Osteoblast (primary cell): ENCODE data around the gene COG5. TPM values are rescaled to one million over a fixed set of nuclear protein-coding genes. Genes with fewer than 3 reads are reported as not detected.
A peak's percentile ranks its signal among the peaks of the same experiment; 100 is the strongest.

Experiments used
- DNase-seq: peaks from one replicate; pipeline ENCODE4 v3.0.0; 2011; ENCODE audit warnings: low spot score, mixed read lengths; ENCODE audit not compliant: insufficient read length; ENCODE audit errors: missing footprints
- H2AFZ ChIP-seq: 2 replicates; pipeline ENCODE4 v1.6.0; 2011; ENCODE audit warnings: mild to moderate bottlenecking, low read length
- H3K27ac ChIP-seq: 2 replicates; pipeline ENCODE4 v1.5.1; 2011; ENCODE audit warnings: mild to moderate bottlenecking, low read depth, low read length, moderate library complexity
- H3K27me3 ChIP-seq: 2 replicates; pipeline ENCODE4 v1.6.0; 2012; ENCODE audit warnings: mild to moderate bottlenecking, control low read depth, inconsistent platforms, low read length, moderate library complexity; ENCODE audit not compliant: insufficient read depth
- H3K36me3 ChIP-seq: 2 replicates; pipeline ENCODE4 v1.5.1; 2011; ENCODE audit warnings: mild to moderate bottlenecking, low read length, control low read depth, moderate library complexity; ENCODE audit not compliant: insufficient read depth
- H3K4me1 ChIP-seq: 2 replicates; pipeline ENCODE4 v1.5.1; 2011; ENCODE audit warnings: mild to moderate bottlenecking, low read length, control low read depth, moderate library complexity; ENCODE audit not compliant: insufficient read depth
- H3K4me2 ChIP-seq: 2 replicates; pipeline ENCODE4 v1.6.0; 2011; ENCODE audit warnings: mild to moderate bottlenecking, low read length; ENCODE audit not compliant: insufficient read depth
- H3K4me3 ChIP-seq: fragments of 200-600 bp; sonication (generic); 3 replicates; pipeline ENCODE4 v1.5.1; 2012; ENCODE audit warnings: mild to moderate bottlenecking, low read length, inconsistent platforms; ENCODE audit not compliant: insufficient read depth
- H3K79me2 ChIP-seq: 2 replicates; pipeline ENCODE4 v1.6.0; 2012; ENCODE audit warnings: mild to moderate bottlenecking, low read length, control low read depth, inconsistent platforms; ENCODE audit not compliant: insufficient read depth
- H3K9me3 ChIP-seq: 2 replicates; pipeline ENCODE4 v1.5.1; 2011; ENCODE audit warnings: low read depth, low read length, control low read depth
- H4K20me1 ChIP-seq: 2 replicates; pipeline ENCODE4 v1.6.0; 2012; ENCODE audit warnings: mild to moderate bottlenecking, low read length, control low read depth; ENCODE audit not compliant: insufficient read depth
- total RNA-seq: library from RNA; depleted of rRNA; stranded (reverse); fragments of >200 nt; gene quantifications from 2 replicates; pipeline ENCODE4 v1.2.3, GENCODE V29; 2012
- TF ChIP-seq, protein P1 (sequence below): IDR thresholded peaks from 2 replicates; pipeline ENCODE4 v1.5.1; 2011; ENCODE audit warnings: mild to moderate bottlenecking, low read depth, low read length, moderate library complexity; ENCODE audit errors: extremely low read depth

Gene COG5
- total RNA-seq, 1 donor = 29.7 TPM

DNA sequence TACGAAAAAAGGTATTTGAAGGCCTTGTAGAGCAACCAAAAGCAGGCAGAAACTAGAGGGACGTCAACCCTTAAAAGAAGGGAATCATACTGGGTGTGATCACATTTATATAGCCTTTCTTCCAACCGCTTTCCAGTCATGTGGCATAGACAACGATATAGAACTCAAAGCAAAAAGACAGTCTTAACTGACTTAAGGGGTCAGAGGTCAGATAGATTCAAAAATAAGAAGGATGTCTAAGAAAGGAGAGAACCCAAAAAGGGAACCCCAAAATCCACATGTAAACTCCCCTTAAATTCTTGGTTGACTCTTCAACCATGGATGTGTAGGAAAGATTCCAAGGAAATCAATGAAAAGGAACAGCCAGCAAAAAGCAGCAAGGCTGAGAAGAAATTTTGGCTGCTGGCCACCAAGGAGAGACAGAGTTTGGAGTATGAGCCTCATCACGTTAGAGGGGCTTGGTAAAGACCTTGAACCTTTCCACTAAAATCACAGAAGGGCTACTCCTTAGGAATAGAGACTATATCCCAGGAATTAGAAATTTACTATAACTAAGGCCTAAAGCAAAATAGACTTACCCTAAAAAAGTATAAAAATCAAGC lies 24.9 kb upstream of the COG5 start:
- Histone ChIP-seq H3K27me3 (no peaks in the 10 kb centered on the region), H3K79me2 (peaks cover 32% of the 10 kb centered on the region), H3K4me1 (peaks cover 9% of the 10 kb centered on the region), H3K36me3 (peaks cover 12% of the 10 kb centered on the region), H3K4me3 (no peak overlapping the region), H3K27ac (no peak overlapping the region), H3K9me3 (no peaks in the 10 kb centered on the region), H3K4me2 (no peak overlapping the region), H2AFZ (no peak overlapping the region), H4K20me1 (no peaks in the 10 kb centered on the region)
- no peak for DNase-seq
- TF ChIP-seq, protein P1, sequence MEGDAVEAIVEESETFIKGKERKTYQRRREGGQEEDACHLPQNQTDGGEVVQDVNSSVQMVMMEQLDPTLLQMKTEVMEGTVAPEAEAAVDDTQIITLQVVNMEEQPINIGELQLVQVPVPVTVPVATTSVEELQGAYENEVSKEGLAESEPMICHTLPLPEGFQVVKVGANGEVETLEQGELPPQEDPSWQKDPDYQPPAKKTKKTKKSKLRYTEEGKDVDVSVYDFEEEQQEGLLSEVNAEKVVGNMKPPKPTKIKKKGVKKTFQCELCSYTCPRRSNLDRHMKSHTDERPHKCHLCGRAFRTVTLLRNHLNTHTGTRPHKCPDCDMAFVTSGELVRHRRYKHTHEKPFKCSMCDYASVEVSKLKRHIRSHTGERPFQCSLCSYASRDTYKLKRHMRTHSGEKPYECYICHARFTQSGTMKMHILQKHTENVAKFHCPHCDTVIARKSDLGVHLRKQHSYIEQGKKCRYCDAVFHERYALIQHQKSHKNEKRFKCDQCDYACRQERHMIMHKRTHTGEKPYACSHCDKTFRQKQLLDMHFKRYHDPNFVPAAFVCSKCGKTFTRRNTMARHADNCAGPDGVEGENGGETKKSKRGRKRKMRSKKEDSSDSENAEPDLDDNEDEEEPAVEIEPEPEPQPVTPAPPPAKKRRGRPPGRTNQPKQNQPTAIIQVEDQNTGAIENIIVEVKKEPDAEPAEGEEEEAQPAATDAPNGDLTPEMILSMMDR = no peak

DNA sequence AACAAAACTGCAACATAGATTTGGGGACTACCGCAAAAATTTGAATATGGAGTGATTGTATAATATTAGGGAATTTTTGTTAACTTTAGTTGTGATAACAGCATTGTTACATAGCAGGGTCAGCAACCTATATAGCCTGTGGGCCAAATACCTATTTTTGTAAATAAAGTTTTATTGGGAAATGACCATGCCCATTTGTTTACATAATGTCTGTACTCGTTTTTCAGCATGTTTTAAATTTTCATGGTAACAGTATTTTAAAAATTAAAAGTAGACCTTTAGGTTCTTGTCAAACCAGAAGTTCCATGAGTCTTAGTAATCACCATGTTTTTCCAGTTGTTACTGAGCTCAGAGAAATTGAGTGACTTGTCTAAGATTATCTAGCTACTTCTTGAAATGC lies 21.0 kb upstream of the COG5 start:
- Histone ChIP-seq H3K36me3 (peaks cover 18% of the 10 kb centered on the region), H3K79me2 (peaks cover 64% of the 10 kb centered on the region)

DNA sequence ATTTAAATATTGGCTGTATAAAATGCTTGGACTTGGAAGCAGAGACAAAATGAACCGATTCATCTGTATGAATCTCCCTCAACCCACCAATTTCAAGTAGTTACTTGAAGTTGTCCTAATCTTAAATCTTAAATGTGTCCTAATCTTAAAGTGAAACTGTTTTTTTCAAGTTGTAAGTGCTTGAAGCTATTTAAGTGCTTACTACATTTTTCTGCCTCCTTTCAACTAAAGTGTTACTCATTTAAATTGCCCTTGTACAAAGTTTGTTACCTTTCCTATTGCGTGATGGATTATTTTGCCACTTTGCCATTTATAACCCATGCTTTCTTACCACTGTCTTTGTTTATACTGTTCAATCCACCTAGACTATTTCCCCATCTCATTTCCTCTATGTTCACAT lies 19.2 kb upstream of the COG5 start:
- Histone ChIP-seq H3K79me2 (peaks cover 56% of the 10 kb centered on the region), H3K4me3 (no peak overlapping the region), H4K20me1 (no peaks in the 10 kb centered on the region), H3K4me1 (peaks cover 27% of the 10 kb centered on the region), H3K9me3 (no peaks in the 10 kb centered on the region), H2AFZ (no peak overlapping the region), H3K4me2 (peak overlapping the region; percentile 92), H3K36me3 (peaks cover 18% of the 10 kb centered on the region), H3K27ac (no peak overlapping the region), H3K27me3 (no peaks in the 10 kb centered on the region)
- no peak for DNase-seq
- TF ChIP-seq, protein P1 = no peak

More for the DNA sequence above, 21.0 kb upstream of the COG5 start:
- DNase-seq = no peak
- no peaks in the 10 kb centered on the region for H3K9me3 ChIP-seq
- H3K4me3 ChIP-seq = no peak overlapping the region
- TF ChIP-seq, protein P1 = no peak
- H3K4me1 ChIP-seq = peaks cover 20% of the 10 kb centered on the region
- no peaks in the 10 kb centered on the region for H4K20me1 ChIP-seq
- H3K27ac ChIP-seq = no peak overlapping the region
- no peak overlapping the region for H2AFZ ChIP-seq
- H3K4me2 ChIP-seq = no peak overlapping the region
- H3K27me3 ChIP-seq = no peaks in the 10 kb centered on the region

DNA sequence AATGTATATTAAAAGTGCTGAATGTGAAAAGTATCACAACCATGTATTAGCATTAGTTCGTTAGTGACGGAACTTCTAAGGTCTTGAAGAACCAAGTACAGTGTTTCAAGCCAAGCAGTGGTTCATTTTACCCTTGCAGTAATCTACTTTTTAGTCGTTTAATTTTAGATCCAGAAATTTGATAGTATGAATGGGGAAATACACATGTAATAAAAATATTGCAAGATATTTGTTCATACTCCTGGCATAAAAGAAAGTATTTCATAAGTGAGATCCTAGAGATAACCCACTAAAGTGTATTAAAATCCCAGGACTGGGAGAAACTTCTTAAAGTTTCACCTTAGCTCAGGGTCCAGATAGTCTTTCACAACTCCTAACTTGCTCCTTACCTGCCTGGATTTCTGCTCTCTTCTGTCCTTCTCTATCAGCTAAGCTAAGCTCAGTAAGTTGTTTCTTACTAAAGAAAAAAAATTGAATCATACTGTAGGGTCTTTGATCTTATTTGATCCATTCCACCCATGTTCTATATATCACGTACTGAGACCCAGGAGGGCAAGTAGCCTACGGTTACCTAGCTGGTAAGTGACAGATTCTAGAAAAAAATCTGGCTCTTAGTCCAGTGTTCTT lies 17.8 kb upstream of the COG5 start:
- H4K20me1 ChIP-seq = no peaks in the 10 kb centered on the region
- H3K4me2 ChIP-seq = peak overlapping the region; percentile 92
- TF ChIP-seq, protein P1 = no peak
- no peaks in the 10 kb centered on the region for H3K27me3 ChIP-seq
- peaks cover 13% of the 10 kb centered on the region for H3K36me3 ChIP-seq
- peaks cover 27% of the 10 kb centered on the region for H3K4me1 ChIP-seq
- DNase-seq = no peak
- H2AFZ ChIP-seq = no peak overlapping the region
- H3K4me3 ChIP-seq = peak overlapping the region; percentile 95
- H3K79me2 ChIP-seq = peaks cover 52% of the 10 kb centered on the region
- H3K9me3 ChIP-seq = no peaks in the 10 kb centered on the region
- peak overlapping the region; percentile 84 for H3K27ac ChIP-seq
